NT2/D1 (cell line): ENCODE measurements around the gene SLIT1.

Experiments
- DNase-seq: peaks from one replicate; pipeline ENCODE4 v3.0.0-alpha.2; 2011; ENCODE audit warnings: low read depth, low spot score
- H3K27me3 ChIP-seq: 2 replicates; pipeline ENCODE4 v1.6.0; 2011; ENCODE audit warnings: mild to moderate bottlenecking; ENCODE audit not compliant: insufficient read length, insufficient read depth
- H3K36me3 ChIP-seq: 2 replicates; pipeline ENCODE4 v1.6.1; 2011; ENCODE audit warnings: mild to moderate bottlenecking, low read length, mixed read lengths; ENCODE audit not compliant: insufficient read depth, insufficient read length
- H3K4me1 ChIP-seq: 2 replicates; pipeline ENCODE4 v1.5.1; 2011; ENCODE audit not compliant: insufficient read depth, insufficient read length
- H3K4me3 ChIP-seq: 2 replicates; pipeline ENCODE4 v1.5.1; 2011; ENCODE audit warnings: low read depth; ENCODE audit not compliant: insufficient read length
- H3K9ac ChIP-seq: 2 replicates; pipeline ENCODE4 v1.6.0; 2011; ENCODE audit warnings: low read depth; ENCODE audit not compliant: insufficient read length
- H3K9me3 ChIP-seq: 2 replicates; pipeline ENCODE4 v1.5.1; 2011; ENCODE audit warnings: mild to moderate bottlenecking, low read length; ENCODE audit not compliant: insufficient read depth
- SUZ12 ChIP-seq: IDR thresholded peaks from 2 replicates; pipeline ENCODE4 v1.6.1; 2011; ENCODE audit not compliant: insufficient read length, insufficient read depth; ENCODE audit errors: extremely low read depth
- YY1 ChIP-seq: IDR thresholded peaks from 2 replicates; pipeline ENCODE4 v1.6.1; 2011; ENCODE audit not compliant: insufficient read length, insufficient read depth
- ZNF274 ChIP-seq: IDR thresholded peaks from 2 replicates; pipeline ENCODE4 v1.6.1; 2011; ENCODE audit warnings: mild to moderate bottlenecking, low read depth, low read length

The SLIT1 gene

GRCh38 chr10:97129666-97130065 lies 56.1 kb downstream of the SLIT1 start:
- Histone ChIP-seq H3K4me1 (peaks cover 9% of the 10 kb centered on the region), H3K4me3 (no peak overlapping the region), H3K9ac (no peak overlapping the region), H3K36me3 (no peaks in the 10 kb centered on the region), H3K27me3 (no peaks in the 10 kb centered on the region), H3K9me3 (no peaks in the 10 kb centered on the region)
- no peak for DNase-seq
- TF ChIP-seq YY1 (no peak), SUZ12 (no peak), ZNF274 (no peak)

- no peaks in the 10 kb centered on the region for H3K27me3 ChIP-seq
- H3K4me1 ChIP-seq, result peaks cover 3% of the 10 kb centered on the region
- H3K4me3 ChIP-seq, result no peak overlapping the region
- DNase-seq, result no peak
- H3K9me3 ChIP-seq, result no peaks in the 10 kb centered on the region
- no peak for TF ChIP-seq YY1
- no peak for TF ChIP-seq ZNF274
- TF ChIP-seq SUZ12, result no peak
- no peaks in the 10 kb centered on the region for H3K36me3 ChIP-seq
- no peak overlapping the region for H3K9ac ChIP-seq
Observed at GRCh38 chr10:97128516-97129154, 57.1 kb downstream of the SLIT1 start.

GRCh38 chr10:97128039-97128492 lies 57.7 kb downstream of the SLIT1 start:
- H3K4me1 ChIP-seq, result peaks cover 3% of the 10 kb centered on the region
- H3K4me3 ChIP-seq, result no peak overlapping the region
- no peaks in the 10 kb centered on the region for H3K36me3 ChIP-seq
- no peak for DNase-seq
- no peaks in the 10 kb centered on the region for H3K9me3 ChIP-seq
- no peak overlapping the region for H3K9ac ChIP-seq
- H3K27me3 ChIP-seq, result no peaks in the 10 kb centered on the region
- no peak for TF ChIP-seq ZNF274
- TF ChIP-seq YY1, result no peak
- no peak for TF ChIP-seq SUZ12

GRCh38 chr10:97127509-97127908 lies 58.2 kb downstream of the SLIT1 start:
- Histone ChIP-seq H3K9me3 (no peaks in the 10 kb centered on the region), H3K9ac (no peak overlapping the region), H3K36me3 (no peaks in the 10 kb centered on the region), H3K27me3 (no peaks in the 10 kb centered on the region), H3K4me1 (peaks cover 3% of the 10 kb centered on the region), H3K4me3 (no peak overlapping the region)
- DNase-seq, result no peak
- TF ChIP-seq ZNF274 (no peak), SUZ12 (no peak), YY1 (no peak)

- Histone ChIP-seq H3K36me3 (no peaks in the 10 kb centered on the region), H3K9ac (no peak overlapping the region), H3K9me3 (no peaks in the 10 kb centered on the region), H3K27me3 (no peaks in the 10 kb centered on the region), H3K4me1 (no peaks in the 10 kb centered on the region), H3K4me3 (no peak overlapping the region)
- TF ChIP-seq SUZ12 (no peak), ZNF274 (no peak), YY1 (no peak)
- DNase-seq, result no peak
Observed at GRCh38 chr10:97124211-97124610, 61.5 kb downstream of the SLIT1 start.

GRCh38 chr10:97123765-97124164 lies 62.0 kb downstream of the SLIT1 start:
- no peak for DNase-seq
- H3K4me1 ChIP-seq, result no peaks in the 10 kb centered on the region
- H3K9me3 ChIP-seq, result no peaks in the 10 kb centered on the region
- no peak overlapping the region for H3K9ac ChIP-seq
- no peaks in the 10 kb centered on the region for H3K27me3 ChIP-seq
- no peak overlapping the region for H3K4me3 ChIP-seq
- TF ChIP-seq ZNF274, result no peak
- TF ChIP-seq SUZ12, result no peak
- TF ChIP-seq YY1, result no peak
- no peaks in the 10 kb centered on the region for H3K36me3 ChIP-seq

GRCh38 chr10:97121041-97121440 lies 64.7 kb downstream of the SLIT1 start:
- Histone ChIP-seq H3K4me1 (peaks cover 3% of the 10 kb centered on the region), H3K9me3 (no peaks in the 10 kb centered on the region), H3K4me3 (no peak overlapping the region), H3K36me3 (no peaks in the 10 kb centered on the region), H3K27me3 (no peaks in the 10 kb centered on the region), H3K9ac (no peak overlapping the region)
- no peak for TF ChIP-seq SUZ12
- no peak for TF ChIP-seq YY1
- TF ChIP-seq ZNF274, result no peak
- no peak for DNase-seq

GRCh38 chr10:97120370-97120769 lies 65.4 kb downstream of the SLIT1 start:
- no peak for DNase-seq
- H3K4me1 ChIP-seq, result peaks cover 3% of the 10 kb centered on the region
- H3K4me3 ChIP-seq, result no peak overlapping the region
- no peaks in the 10 kb centered on the region for H3K36me3 ChIP-seq
- H3K27me3 ChIP-seq, result no peaks in the 10 kb centered on the region
- H3K9me3 ChIP-seq, result no peaks in the 10 kb centered on the region
- no peak overlapping the region for H3K9ac ChIP-seq
- TF ChIP-seq ZNF274 (no peak), YY1 (no peak), SUZ12 (no peak)
